Pancreas (tissue), 10 donors: ENCODE results near the gene MTX3. TPM values are rescaled to one million over a fixed set of nuclear protein-coding genes. Genes with fewer than 3 reads are reported as not detected.

ENCODE experiments used
- ATAC-seq, 4 donors: fragments of 200-7000 bp; cut with Tn5 transposase; one replicate each; pipeline versions ENCODE4 v1.8.0 to v1.9.1; 2020; ENCODE audit warnings: mild to moderate bottlenecking in 4 of 4, moderate library complexity in 4 of 4
- DNase-seq, 6 donors: peaks; one replicate each; pipeline ENCODE4 v3.0.0-alpha.2; 2020
- FAIRE-seq: peaks from 2 replicates; lab custom pipeline; 2012; peaks lifted over from hg19 to GRCh38; lab: Jason Lieb, UNC
- H3K27ac ChIP-seq, 4 donors: fragments of 200-600 bp; sonication (generic); 1 replicate in 3 of 4; 2 replicates in 1 of 4; pipeline versions ENCODE4 v1.5.0 to v1.8.0; 2020
- H3K27me3 ChIP-seq, 4 donors: fragments of 200-600 bp; one replicate each; pipeline ENCODE4 v1.8.0; 2021
- H3K36me3 ChIP-seq, 3 donors: fragments of 200-600 bp; sonication (generic) in 1 of 3; one replicate each; pipeline versions ENCODE4 v1.5.0 to v1.8.0; 2020 to 2021
- H3K4me1 ChIP-seq, 3 donors: fragments of 200-600 bp; one replicate each; pipeline ENCODE4 v1.8.0; 2021
- H3K4me3 ChIP-seq, 4 donors: fragments of 200-600 bp; sonication (generic) in 2 of 4; one replicate each; pipeline versions ENCODE4 v1.5.0 to v1.8.0; 2020 to 2021
- H3K9me3 ChIP-seq, 4 donors: fragments of 200-600 bp; one replicate each; pipeline ENCODE4 v1.8.0; 2021
- CTCF ChIP-seq, 4 donors: fragments of 200-600 bp; sonication (generic) in 3 of 4; IDR thresholded peaks; one replicate each; pipeline versions ENCODE4 v1.5.0 to v1.8.0; 2021; ENCODE audit warnings: antibody characterized with exemption in 4 of 4
- WGBS, 2 donors: extraction: QIAGEN DNeasy Blood & Tissue Kit; methylation state at CpG; one replicate each; pipeline ENCODE4 v1.1.7; 2013; 5-methylcytosine and 5-hydroxymethylcytosine counted together
- intact Hi-C, 3 donors: fragments of 100-400 bp; cut with DNase I; formaldehyde crosslinking; loops; one replicate each; pipeline versions ENCODE4 v1.11.1 to v1.14.2; 2022
- polyA plus RNA-seq, 2 donors: library from polyadenylated mRNA; stranded (reverse); fragments of 200-250 nt; gene quantifications; one replicate each; pipeline ENCODE4 v1.2.3, GENCODE V29; 2013
- total RNA-seq, 6 donors: library from RNA; stranded (reverse); fragmentation: NEBNext Ultra II Directional in 4 of 6; extraction: Animal tissue kit (Norgen Biotek cat#: 25700) in 4 of 6; gene quantifications; one replicate each; pipeline versions ENCODE4 v1.2.1 to v1.2.4, GENCODE V29; 2021 to 2023
- donor health status: healthy with polysubstance abuse.
- donor health status: DM: no; HTN: no; CAD: no; lungs with moderate emphysema.
- donor health status: DM: no; HTN: no; CAD: no.
- donor health status: control.
- donor health status: control.
- donor health status: Bipolar disorder and iron deficiency.
- donor health status: DM: yes; HTN: yes; CAD: no.
- donor health status: DM: no; HTN: no; CAD: no.
- donor health status: DM: no; HTN: no; CAD: no.
- donor health status: DM: yes; HTN: yes; CAD: no.

Gene MTX3
- total and polyA plus RNA-seq, 8 donors, result 2.8 to 8.9 (median 6.3) TPM

- no peak for ATAC-seq
- 97% methylated on average over 1 of the region's 1 CpG for WGBS, 2 donors
- no peak for DNase-seq
- no peak for FAIRE-seq
- Histone ChIP-seq H3K27me3 (no peaks in the 10 kb centered on the region), H3K27ac (no peak overlapping the region), H3K4me3 (no peak overlapping the region), H3K9me3 (no peaks in the 10 kb centered on the region), H3K4me1 (no peaks in the 10 kb centered on the region), H3K36me3 (no peaks in the 10 kb centered on the region)
- intact Hi-C loops, result no loop called here
- no peak for TF ChIP-seq CTCF (IDR thresholded peaks at IDR 0.05)
Observed at GRCh38 chr5:79999722-80000121, 8.7 kb upstream of the MTX3 start.

- peaks cover 0 to 13% (median 0%) of the 10 kb centered on the region in 3 donors for H3K4me1 ChIP-seq
- H3K36me3 ChIP-seq, result peaks cover 0 to 3% (median 0%) of the 10 kb centered on the region in 3 donors
- no peak overlapping the region for H3K4me3 ChIP-seq
- no peaks in the 10 kb centered on the region for H3K27me3 ChIP-seq
- intact Hi-C loops, result no loop called here
- 86 to 89% methylated on average over 2 of the region's 2 CpGs for WGBS, 2 donors
- TF ChIP-seq CTCF (IDR thresholded peaks at IDR 0.05), result no peak
- H3K27ac ChIP-seq, result no peak overlapping the region
- ATAC-seq (no peak), DNase-seq (no peak), FAIRE-seq (no peak)
- H3K9me3 ChIP-seq, result no peaks in the 10 kb centered on the region
Observed at GRCh38 chr5:79992891-79993657, 2.0 kb upstream of the MTX3 start.

- peaks cover 0 to 13% (median 0%) of the 10 kb centered on the region in 3 donors for H3K4me1 ChIP-seq
- FAIRE-seq, result peak; percentile 9
- peak in 3 of 4 donors; percentile 6 to 17 (median 11) for ATAC-seq
- no peak for TF ChIP-seq CTCF (IDR thresholded peaks at IDR 0.05)
- peak overlapping the region in 1 of 4 donors; percentile 57 for H3K27ac ChIP-seq
- DNase-seq, result no peak
- H3K4me3 ChIP-seq, result peak overlapping the region; percentile 83 to 96 (median 88)
- no peaks in the 10 kb centered on the region for H3K27me3 ChIP-seq
- intact Hi-C loops, result no loop called here
- 69 to 81% methylated on average over 6 of the region's 6 CpGs for WGBS, 2 donors
- H3K36me3 ChIP-seq, result peaks cover 0 to 6% (median 0%) of the 10 kb centered on the region in 3 donors
- H3K9me3 ChIP-seq, result no peaks in the 10 kb centered on the region
Observed at GRCh38 chr5:79990205-79990597, 861 bp downstream of the MTX3 start.

GRCh38 chr5:79986260-79986659 is 4.8 kb downstream of the MTX3 start:
- Histone ChIP-seq H3K4me3 (no peak overlapping the region), H3K4me1 (peaks cover 0 to 8% (median 0%) of the 10 kb centered on the region in 3 donors), H3K27ac (no peak overlapping the region), H3K9me3 (no peaks in the 10 kb centered on the region), H3K36me3 (peaks cover 0 to 16% (median 4%) of the 10 kb centered on the region in 3 donors), H3K27me3 (no peaks in the 10 kb centered on the region)
- TF ChIP-seq CTCF (IDR thresholded peaks at IDR 0.05), result no peak
- ATAC-seq, result no peak
- FAIRE-seq, result no peak
- intact Hi-C loops, result no loop called here
- DNase-seq, result no peak

- no peak for TF ChIP-seq CTCF (IDR thresholded peaks at IDR 0.05)
- ATAC-seq, result peak in 2 of 4 donors; percentile 52 to 70
- intact Hi-C loops, result no loop called here
- Histone ChIP-seq H3K27me3 (no peaks in the 10 kb centered on the region), H3K9me3 (no peaks in the 10 kb centered on the region), H3K4me1 (peaks cover 0 to 5% (median 0%) of the 10 kb centered on the region in 3 donors), H3K4me3 (no peak overlapping the region), H3K36me3 (peaks cover 0 to 16% (median 4%) of the 10 kb centered on the region in 3 donors), H3K27ac (no peak overlapping the region)
- DNase-seq, result no peak
- WGBS, 2 donors, result 27 to 37% methylated on average over 2 of the region's 2 CpGs
- FAIRE-seq, result no peak
Observed at GRCh38 chr5:79985288-79985687, 5.8 kb downstream of the MTX3 start.
